ENCODE measurements around the gene DRAXIN. TPM values are rescaled to one million over a fixed set of nuclear protein-coding genes. Genes with fewer than 3 reads are reported as not detected.

Gene DRAXIN
- polyA plus RNA-seq, 1 donor from 2014 or later, result 33.5 TPM

GRCh38 chr1:11767922-11768704 is 76.6 kb downstream of the DRAXIN start:
- no peaks in the 10 kb centered on the region for H3K27me3 ChIP-seq (ENCODE audit: insufficient read depth, low read depth, low read length)
- H3K79me2 ChIP-seq (replicated peaks; ENCODE audit: insufficient read depth, low read length), result no peaks in the 10 kb centered on the region
- H3K9me3 ChIP-seq (ENCODE audit: low read length), result no peaks in the 10 kb centered on the region
- H3K4me3 ChIP-seq (ENCODE audit: low read length), result no peak overlapping the region
- no peak overlapping the region for H2AFZ ChIP-seq (ENCODE audit: low read depth, low read length)
- H3K27ac ChIP-seq (ENCODE audit: low read length), result no peak overlapping the region
- no peaks in the 10 kb centered on the region for H3K36me3 ChIP-seq (ENCODE audit: insufficient read depth, low read length)
- no peaks in the 10 kb centered on the region for H3F3A ChIP-seq (ENCODE audit: insufficient read depth, low read length, poor library complexity, severe bottlenecking)
- no peak for TF ChIP-seq TAF1 (IDR thresholded peaks at IDR 0.05; ENCODE audit: low read depth)
- TF ChIP-seq SMC3 (conservative IDR thresholded peaks at IDR 0.05; ENCODE audit: poor library complexity), result no peak
- TF ChIP-seq REST (IDR thresholded peaks at IDR 0.05; ENCODE audit: borderline replicate concordance), result no peak
- no peaks in the 10 kb centered on the region for H4K20me1 ChIP-seq (ENCODE audit: insufficient read depth)
- no peak overlapping the region for H3K4me2 ChIP-seq (ENCODE audit: low read length)
- no peaks in the 10 kb centered on the region for H3K9me2 ChIP-seq (ENCODE audit: insufficient read depth, low read length)
- H3K9ac ChIP-seq (ENCODE audit: low read length), result no peak overlapping the region

GRCh38 chr1:11768821-11769220 is 77.3 kb downstream of the DRAXIN start:
- H3K36me3 ChIP-seq (ENCODE audit: insufficient read depth, low read length), result no peaks in the 10 kb centered on the region
- H3K27me3 ChIP-seq (ENCODE audit: insufficient read depth, low read depth, low read length), result no peaks in the 10 kb centered on the region
- no peak overlapping the region for H3K27ac ChIP-seq (ENCODE audit: low read length)
- H4K20me1 ChIP-seq (ENCODE audit: insufficient read depth), result no peaks in the 10 kb centered on the region
- no peaks in the 10 kb centered on the region for H3K9me2 ChIP-seq (ENCODE audit: insufficient read depth, low read length)
- H3K9ac ChIP-seq (ENCODE audit: low read length), result no peak overlapping the region
- no peak for TF ChIP-seq TAF1 (IDR thresholded peaks at IDR 0.05; ENCODE audit: low read depth)
- no peak for TF ChIP-seq SMC3 (conservative IDR thresholded peaks at IDR 0.05; ENCODE audit: poor library complexity)
- TF ChIP-seq MXI1 (conservative IDR thresholded peaks at IDR 0.05; ENCODE audit: poor library complexity, severe bottlenecking), result no peak
- TF ChIP-seq CTCF (IDR thresholded peaks at IDR 0.05; ENCODE audit: poor library complexity, severe bottlenecking), result no peak
- TF ChIP-seq RAD21 (conservative IDR thresholded peaks at IDR 0.05), result no peak
- TF ChIP-seq EP300 (conservative IDR thresholded peaks at IDR 0.05; ENCODE audit: poor library complexity, severe bottlenecking), result no peak
- no peak for TF ChIP-seq EZH2 (IDR thresholded peaks at IDR 0.05; ENCODE audit: borderline replicate concordance, insufficient read depth, low read length, poor library complexity, severe bottlenecking)
- TF ChIP-seq POLR2AphosphoS5 (IDR thresholded peaks at IDR 0.05), result no peak
- TF ChIP-seq REST (IDR thresholded peaks at IDR 0.05; ENCODE audit: borderline replicate concordance), result no peak
- no peak overlapping the region for H3K4me3 ChIP-seq (ENCODE audit: low read length)
- no peak overlapping the region for H2AFZ ChIP-seq (ENCODE audit: low read depth, low read length)
- no peaks in the 10 kb centered on the region for H3K9me3 ChIP-seq (ENCODE audit: low read length)
- no peak overlapping the region for H3K4me2 ChIP-seq (ENCODE audit: low read length)
- H3K79me2 ChIP-seq (replicated peaks; ENCODE audit: insufficient read depth, low read length), result no peaks in the 10 kb centered on the region
- no peaks in the 10 kb centered on the region for H3F3A ChIP-seq (ENCODE audit: insufficient read depth, low read length, poor library complexity, severe bottlenecking)

Data from neural cell (in vitro differentiated cells).